ENCODE results near the gene CELA3A.
"Not testable (repeated sequence)": the region's sequence is repeated elsewhere in the genome, so short reads cannot be mapped to it uniquely, and the experiment has no call there.

- not testable (repeated sequence) for TF ChIP-seq CTCF (conservative IDR thresholded peaks at IDR 0.05; ENCODE audit: low read length); EZH2phosphoT487 (IDR thresholded peaks at IDR 0.05; ENCODE audit: borderline replicate concordance, low read depth, low read length)
These were observed 1.0 kb downstream of the CELA3A start for GRCh38 chr1:22002461-22002860.
